CD4-positive, alpha-beta T cell treated with Interferon gamma for 1 hour (primary cell): ENCODE data around the gene ZNF786.
A peak's percentile ranks its signal among the peaks of the same experiment; 100 is the strongest.
"Not testable (repeated sequence)": the region's sequence is repeated elsewhere in the genome, so short reads cannot be mapped to it uniquely, and the experiment has no call there.

Experiments
- DNase-seq: peaks from one replicate; pipeline ENCODE4 v3.0.0-alpha.2; 2020

ZNF786 gene

GRCh38 chr7:149075286-149075685 is 15.2 kb downstream of the ZNF786 start:
- DNase-seq = no peak

GRCh38 chr7:149074116-149074885 is 16.2 kb downstream of the ZNF786 start:
- DNase-seq = no peak

- no peak for DNase-seq
Observed at GRCh38 chr7:149072438-149072775, 18.1 kb downstream of the ZNF786 start.

DNA sequence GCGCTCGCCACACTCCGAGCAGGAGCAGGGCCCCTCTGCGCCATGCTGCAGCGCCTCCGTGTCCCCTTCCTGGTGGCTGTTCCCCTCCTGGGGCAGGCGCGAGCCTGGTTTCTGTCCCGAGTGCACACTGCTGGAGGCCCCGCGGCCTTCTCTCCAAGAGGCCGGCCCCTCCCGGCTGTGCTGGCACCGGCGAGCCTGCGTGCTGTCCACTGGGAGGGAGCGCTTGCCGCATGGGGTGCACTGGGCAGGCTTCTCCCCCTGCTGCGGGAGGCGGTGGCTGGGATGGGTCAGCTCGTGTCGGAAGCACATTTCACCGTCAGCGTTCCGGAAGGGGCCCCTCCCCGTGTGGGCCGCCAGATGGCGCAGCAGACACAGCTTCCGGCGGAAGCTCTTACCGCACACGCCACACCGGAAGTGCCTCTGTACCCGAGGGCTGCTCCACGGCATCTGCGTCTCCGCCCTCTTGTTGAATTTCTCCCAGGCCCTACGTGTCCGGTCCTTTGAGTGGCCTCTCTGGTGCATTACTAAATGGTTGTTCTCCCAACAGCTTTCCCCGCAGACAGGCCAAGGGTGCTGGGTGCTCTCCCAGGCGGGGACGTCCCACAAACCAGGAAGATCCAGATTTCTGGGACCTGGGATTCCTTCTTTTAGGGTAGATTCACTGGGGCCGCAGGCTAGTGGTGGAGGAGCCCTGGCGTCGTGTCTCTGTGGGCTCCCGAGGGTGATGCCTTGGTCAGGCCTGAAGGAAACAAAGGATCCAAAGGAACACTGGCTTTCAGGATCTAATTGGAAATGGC is 18.7 kb downstream of the ZNF786 start:
- peak; percentile 59 for DNase-seq

DNA sequence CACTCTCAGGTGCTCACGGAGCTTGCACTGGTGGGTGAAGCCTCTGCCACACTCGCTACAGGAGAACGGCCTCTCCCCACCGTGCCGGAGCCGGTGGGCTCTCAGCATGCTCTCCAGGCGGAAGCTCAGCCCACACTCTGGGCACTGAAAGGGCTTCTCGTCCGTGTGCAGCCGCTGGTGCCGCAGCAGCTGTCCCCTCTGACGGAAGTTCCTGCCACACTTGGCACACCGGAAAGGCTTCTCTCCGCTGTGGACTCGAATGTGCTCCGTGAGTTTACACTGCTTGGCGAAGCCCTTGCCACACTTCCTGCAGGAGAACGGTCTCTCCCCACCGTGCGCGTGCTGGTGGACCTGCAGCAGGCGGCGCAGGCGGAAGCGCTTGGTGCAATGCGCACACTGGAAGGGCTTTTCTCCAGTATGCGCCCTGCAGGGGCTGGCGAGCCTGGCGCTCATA is 19.3 kb downstream of the ZNF786 start:
- DNase-seq = no peak

DNA sequence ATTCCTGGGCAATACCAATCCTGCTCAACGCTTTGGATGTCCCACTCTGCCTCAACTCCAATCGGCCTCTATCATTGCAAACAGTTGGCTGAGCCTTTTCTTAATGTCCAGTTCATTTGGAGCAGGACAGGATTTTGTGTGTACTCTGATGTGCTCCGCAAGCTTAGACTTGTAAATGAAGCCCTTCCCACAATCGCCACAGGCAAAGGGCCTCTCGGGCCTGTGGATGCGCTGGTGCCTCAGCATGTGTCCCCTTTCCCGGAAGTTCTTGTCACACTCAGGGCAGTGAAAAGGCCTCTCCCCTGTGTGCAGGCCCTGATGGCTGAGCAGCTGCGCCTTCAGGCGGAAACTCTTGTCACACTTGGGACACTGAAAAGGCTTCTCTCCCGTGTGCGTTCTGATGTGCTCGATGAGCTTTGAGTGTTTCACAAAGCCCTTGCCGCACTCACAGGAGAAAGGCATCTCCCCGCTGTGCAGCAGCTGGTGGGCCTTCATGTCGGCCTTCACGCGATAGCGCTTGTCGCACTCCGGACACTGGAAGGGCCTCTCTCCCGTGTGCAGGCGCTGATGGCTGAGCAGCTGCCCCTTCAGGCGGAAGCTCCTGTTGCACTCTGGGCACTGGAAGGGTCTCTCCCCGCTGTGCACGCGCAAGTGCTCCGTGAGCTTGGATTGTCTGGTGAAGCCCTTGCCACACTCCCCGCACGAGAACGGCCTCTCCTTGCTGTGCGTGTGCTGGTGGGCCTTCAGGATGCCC is 20.0 kb downstream of the ZNF786 start:
- no peak for DNase-seq

DNA sequence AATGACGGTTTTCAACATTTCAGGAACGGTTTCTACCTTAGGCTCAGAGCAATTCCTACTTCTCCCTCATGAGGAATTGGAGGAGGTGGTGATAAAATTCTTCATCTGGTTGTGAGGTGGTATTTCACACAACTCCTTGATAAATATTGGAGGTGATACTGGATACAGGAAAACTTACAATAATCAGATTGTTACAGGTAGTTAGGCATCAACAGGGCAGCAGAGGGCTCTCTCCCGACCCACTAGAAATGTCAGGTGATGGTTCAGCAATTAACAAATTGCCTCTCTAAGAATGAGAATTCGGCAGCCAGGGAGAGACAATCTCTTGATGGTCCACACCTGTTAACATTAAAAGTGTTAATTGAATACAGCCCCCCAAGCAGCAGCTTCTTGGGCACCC is 22.6 kb downstream of the ZNF786 start:
- no peak for DNase-seq

GRCh38 chr7:149063476-149063875 is 27.0 kb downstream of the ZNF786 start:
- no peak for DNase-seq

DNA sequence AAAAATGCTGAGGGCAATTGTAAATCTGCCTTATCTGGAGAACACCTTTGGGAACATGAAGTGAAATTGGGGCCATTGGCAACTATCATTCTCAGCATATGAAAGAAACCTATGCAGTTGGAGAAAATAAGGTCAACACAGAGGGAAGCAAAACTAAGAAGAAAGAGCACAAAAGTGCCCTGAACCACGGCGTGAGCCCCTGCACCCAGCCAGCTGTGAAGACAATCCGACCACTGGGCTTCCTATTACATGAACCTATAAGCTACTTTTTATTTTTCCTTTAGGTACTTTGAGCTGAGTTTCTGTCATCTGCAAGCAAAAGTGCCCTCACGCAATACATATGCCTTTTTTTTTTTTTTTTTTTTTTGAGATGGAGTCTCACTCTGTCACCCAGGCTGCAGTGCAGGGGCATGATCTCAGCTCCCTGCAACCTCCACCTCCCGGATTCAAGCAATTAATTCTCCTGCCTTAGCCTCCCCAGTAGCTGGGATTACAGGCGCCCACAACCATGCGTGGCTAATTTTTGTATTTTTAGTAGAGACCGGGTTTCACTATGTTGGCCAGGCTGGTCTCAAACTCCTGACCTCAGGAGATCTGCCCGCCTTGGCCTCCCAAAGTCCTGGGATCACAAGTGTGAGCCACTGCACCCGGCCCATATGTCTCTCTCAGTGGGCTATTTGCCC is 28.2 kb downstream of the ZNF786 start:
- DNase-seq = not testable (repeated sequence)

- no peak for DNase-seq
Observed at GRCh38 chr7:149060156-149060555, 30.4 kb downstream of the ZNF786 start.

- DNase-seq = no peak
Observed at GRCh38 chr7:149053885-149054284, 36.6 kb downstream of the ZNF786 start.

GRCh38 chr7:149053384-149053783 is 37.1 kb downstream of the ZNF786 start:
- no peak for DNase-seq

DNA sequence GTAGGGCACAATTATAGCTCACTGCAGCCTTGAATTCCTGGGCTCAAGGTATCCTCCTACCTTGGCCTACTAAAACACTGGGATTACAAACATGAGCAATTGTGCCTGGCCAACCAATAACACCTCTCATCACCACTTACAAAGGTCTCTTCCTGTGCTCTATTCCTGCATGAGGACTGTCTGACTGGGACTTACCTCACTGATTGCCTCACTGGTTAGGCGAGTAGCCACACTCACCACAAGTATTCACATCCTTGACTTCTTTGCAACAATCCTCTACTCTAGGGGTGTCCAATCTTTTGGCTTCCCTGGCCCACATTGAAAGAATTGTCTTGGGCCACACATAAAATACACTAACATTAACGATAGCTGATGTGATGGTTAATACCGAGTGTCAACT is 39.6 kb downstream of the ZNF786 start:
- no peak for DNase-seq

- no peak for DNase-seq
Observed at GRCh38 chr7:149048805-149049204, 41.7 kb downstream of the ZNF786 start.

DNA sequence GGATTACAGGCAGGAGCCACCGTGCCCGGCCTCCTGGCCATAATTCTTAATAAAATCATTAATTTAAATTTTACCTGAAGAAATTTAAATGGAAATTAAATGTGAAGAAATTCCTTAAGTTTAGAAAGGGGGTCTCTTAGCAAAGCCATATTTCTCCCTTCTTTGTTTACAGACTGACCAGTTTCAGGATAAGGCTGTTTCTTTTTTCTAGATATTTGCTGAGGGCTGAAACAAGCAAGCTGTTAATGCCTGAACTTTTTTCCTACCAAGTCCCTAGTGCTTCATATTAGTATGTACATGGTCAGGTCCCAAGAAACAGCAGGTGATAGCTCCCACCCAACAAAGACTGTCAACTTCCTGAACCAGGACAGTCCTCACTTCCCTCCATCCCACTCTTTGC is 44.1 kb downstream of the ZNF786 start:
- DNase-seq = no peak

- no peak for DNase-seq
Observed at GRCh38 chr7:149043936-149044335, 46.6 kb downstream of the ZNF786 start.

DNA sequence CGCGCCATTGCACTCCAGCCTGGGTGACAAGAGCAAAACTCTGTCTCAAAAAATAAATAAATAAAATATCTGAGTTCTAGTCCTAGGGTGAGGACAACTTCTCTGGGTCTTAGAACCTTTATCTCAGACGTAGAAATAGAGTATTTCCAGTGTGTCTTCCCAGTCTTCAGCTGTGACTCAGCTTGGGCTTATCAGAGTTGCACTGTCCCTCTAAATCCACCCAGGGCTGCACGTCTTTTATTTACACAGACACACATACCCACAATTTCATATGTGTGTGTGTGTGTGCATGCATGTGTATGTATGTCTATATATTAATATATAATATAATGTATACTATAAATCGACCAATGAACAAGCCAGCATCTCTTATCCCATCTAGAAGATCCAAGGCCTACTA is 49.2 kb downstream of the ZNF786 start:
- DNase-seq = no peak

DNA sequence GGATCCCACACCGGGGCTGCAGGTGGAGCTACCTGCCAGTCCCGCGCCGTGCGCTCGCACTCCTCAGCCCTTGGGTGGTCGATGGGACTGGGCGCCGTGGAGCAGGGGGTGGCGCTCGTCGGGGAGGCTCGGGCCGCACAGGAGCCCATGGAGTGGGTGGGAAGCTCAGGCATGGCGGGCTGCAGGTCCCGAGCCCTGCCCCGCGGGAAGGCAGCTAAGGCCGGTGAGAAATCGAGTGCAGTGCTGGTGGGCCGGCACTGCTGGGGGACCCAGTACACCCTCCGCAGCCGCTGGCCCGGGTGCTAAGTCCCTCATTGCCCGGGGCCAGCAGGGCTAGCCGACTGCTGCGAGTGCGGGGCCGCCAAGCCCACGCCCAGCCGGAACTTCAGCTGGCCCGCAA is 51.9 kb downstream of the ZNF786 start:
- DNase-seq = not testable (repeated sequence)

DNA sequence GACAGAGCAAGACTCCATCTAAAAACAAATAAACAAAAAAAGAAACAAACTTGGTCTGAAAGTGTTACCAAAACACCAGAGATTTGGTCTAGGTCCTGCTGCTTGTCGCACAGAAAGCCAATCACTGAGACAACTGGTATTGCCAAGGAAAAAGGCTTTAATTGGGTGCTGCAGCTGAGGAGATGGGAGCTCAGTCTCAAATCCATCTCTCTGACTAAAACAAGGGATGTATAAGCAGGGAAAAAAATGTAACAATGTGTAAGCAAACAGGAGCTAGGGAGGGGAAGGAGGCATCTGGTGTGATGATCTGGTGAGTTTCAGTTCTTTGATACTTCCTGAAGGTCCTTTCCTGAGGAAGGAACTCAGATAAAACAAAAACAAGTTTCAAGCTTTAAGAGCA is 53.8 kb downstream of the ZNF786 start:
- no peak for DNase-seq

GRCh38 chr7:149031353-149031910 is 59.1 kb downstream of the ZNF786 start:
- no peak for DNase-seq

DNA sequence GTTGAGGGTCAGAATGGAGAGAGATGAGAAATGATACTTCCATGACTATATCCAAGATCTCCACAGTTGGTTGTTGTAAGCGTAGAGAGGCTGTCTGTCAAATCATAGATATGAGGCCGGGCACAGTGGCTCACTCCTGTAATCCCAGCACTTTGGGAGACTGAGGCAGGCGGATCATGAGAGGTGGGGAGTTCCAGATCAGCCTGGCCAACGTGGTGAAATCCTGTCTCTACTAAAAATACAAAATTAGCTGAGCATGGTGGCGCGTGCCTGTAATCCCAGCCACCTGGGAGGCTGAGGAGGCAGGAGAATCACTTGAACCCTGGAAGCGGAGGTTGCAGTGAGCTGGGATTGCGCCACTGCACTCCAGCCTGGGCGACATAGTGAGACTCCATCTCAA is 60.1 kb downstream of the ZNF786 start:
- not testable (repeated sequence) for DNase-seq

- DNase-seq = peak; percentile 99
Observed at GRCh38 chr7:149028346-149029109, 62.0 kb downstream of the ZNF786 start, which contains the start of gene PDIA4. Gene PDIA4 (minus strand): TSS chr7:149028505. CDS start chr7:149028408, 97 bp downstream.
